AG04450 (cell line): ENCODE measurements around the gene CYP27C1. TPM values are rescaled to one million over a fixed set of nuclear protein-coding genes. Genes with fewer than 3 reads are reported as not detected.

Experiments used
- CTCF ChIA-PET: fragments of 300-600, 350-600 bp; formaldehyde crosslinking; extraction: SDS; loops from one replicate; lab custom pipeline; 2022; ENCODE audit warnings: antibody characterized with exemption, inconsistent platforms; lab: Charles Lee
- POLR2A ChIA-PET: fragments of 350-600 bp; formaldehyde crosslinking; extraction: SDS; loops from one replicate; lab custom pipeline; 2021; ENCODE audit warnings: antibody characterized with exemption, inconsistent platforms; lab: Yijun Ruan, JAX
- DNase-seq: peaks from one replicate; pipeline ENCODE4 v3.0.0-alpha.2; 2011; ENCODE audit warnings: low read depth, low spot score
- H3K27ac ChIP-seq: one replicate; pipeline ENCODE4 v1.5.1; 2012; ENCODE audit warnings: low read depth, low read length, control low read depth
- H3K27me3 ChIP-seq: one replicate; pipeline ENCODE4 v1.6.0; 2012; ENCODE audit warnings: low read length; ENCODE audit not compliant: control insufficient read depth, insufficient read depth
- H3K4me3 ChIP-seq: 2 replicates; pipeline ENCODE4 v1.5.1; 2011; ENCODE audit warnings: mild to moderate bottlenecking, low read depth, low read length, control low read depth
- H3K9me3 ChIP-seq: 2 replicates; pipeline ENCODE4 v1.5.1; 2012; ENCODE audit warnings: low read length; ENCODE audit not compliant: control insufficient read depth, insufficient read depth
- CTCF ChIP-seq: IDR thresholded peaks from 2 replicates; pipeline ENCODE4 v1.5.1; 2011; ENCODE audit warnings: low read depth, low read length, control low read depth, inconsistent platforms
- polyA plus RNA-seq: library from polyadenylated mRNA; depleted of rRNA; stranded (reverse); fragments of >200 nt; gene quantifications from 2 replicates; pipeline ENCODE4 v1.2.3, GENCODE V29; 2011

Gene CYP27C1
- polyA plus RNA-seq, 1 experiment, result not detected

- no peak overlapping the region for H3K27ac ChIP-seq
- H3K4me3 ChIP-seq, result no peak overlapping the region
- DNase-seq, result no peak
- peak; percentile 61 for TF ChIP-seq CTCF
- H3K27me3 ChIP-seq, result peaks cover 6% of the 10 kb centered on the region
- ChIA-PET POLR2A (no interaction called here), CTCF (interaction anchor here (0.9 to 1.1 kb wide), 2 partner anchors 101 to 282 kb away, joined by 4 to 5 read pairs; no protein-coding TSS in a partner anchor)
- H3K9me3 ChIP-seq, result peaks cover 7% of the 10 kb centered on the region; the same call in 1 of the 2 replicates
Measured at GRCh38 chr2:127197475-127198385, 22.4 kb downstream of the CYP27C1 start.

- Histone ChIP-seq H3K4me3 (no peak overlapping the region), H3K27ac (no peak overlapping the region), H3K9me3 (peaks cover 7% of the 10 kb centered on the region; the same call in 1 of the 2 replicates), H3K27me3 (peaks cover 6% of the 10 kb centered on the region)
- ChIA-PET CTCF (interaction anchor here (0.9 to 1.1 kb wide), 2 partner anchors 102 to 282 kb away, joined by 4 to 5 read pairs; no protein-coding TSS in a partner anchor), POLR2A (no interaction called here)
- peak; percentile 15; the same call in 1 of the 2 replicates for TF ChIP-seq CTCF
- DNase-seq, result no peak
Measured at GRCh38 chr2:127196998-127197397, 23.1 kb downstream of the CYP27C1 start.

- POLR2A ChIA-PET, result no interaction called here
Measured at GRCh38 chr2:127196549-127196948, 23.6 kb downstream of the CYP27C1 start.

GRCh38 chr2:127195140-127196074 is 24.7 kb downstream of the CYP27C1 start:
- POLR2A ChIA-PET, result no interaction called here

More at GRCh38 chr2:127196549-127196948, 23.6 kb downstream of the CYP27C1 start:
- no peak for TF ChIP-seq CTCF
- peaks cover 7% of the 10 kb centered on the region; the same call in 1 of the 2 replicates for H3K9me3 ChIP-seq
- H3K27me3 ChIP-seq, result peaks cover 6% of the 10 kb centered on the region
- no peak overlapping the region for H3K4me3 ChIP-seq
- CTCF ChIA-PET, result interaction anchor here (0.7 kb wide), 1 partner anchor 456 kb away, joined by 11 read pairs; no protein-coding TSS in a partner anchor
- H3K27ac ChIP-seq, result no peak overlapping the region
- DNase-seq, result no peak

More at GRCh38 chr2:127195140-127196074, 24.7 kb downstream of the CYP27C1 start:
- CTCF ChIA-PET, result interaction anchor here (0.7 kb wide), 1 partner anchor 457 kb away, joined by 11 read pairs; no protein-coding TSS in a partner anchor
- Histone ChIP-seq H3K4me3 (no peak overlapping the region), H3K27ac (no peak overlapping the region), H3K9me3 (peaks cover 7% of the 10 kb centered on the region; the same call in 1 of the 2 replicates), H3K27me3 (peaks cover 4% of the 10 kb centered on the region)
- no peak for DNase-seq
- no peak for TF ChIP-seq CTCF
